RCC 7860 (cell line): ENCODE data around the gene BMP7.
"Not testable (repeated sequence)": the region's sequence is repeated elsewhere in the genome, so short reads cannot be mapped to it uniquely, and the experiment has no call there.

Experiments
- DNase-seq: peaks from one replicate; pipeline ENCODE4 v3.0.0-alpha.2; 2015; ENCODE audit warnings: low spot score
- FAIRE-seq: peaks from 2 replicates; lab custom pipeline; 2012; peaks lifted over from hg19 to GRCh38; lab: Jason Lieb, UNC

The BMP7 gene

DNA sequence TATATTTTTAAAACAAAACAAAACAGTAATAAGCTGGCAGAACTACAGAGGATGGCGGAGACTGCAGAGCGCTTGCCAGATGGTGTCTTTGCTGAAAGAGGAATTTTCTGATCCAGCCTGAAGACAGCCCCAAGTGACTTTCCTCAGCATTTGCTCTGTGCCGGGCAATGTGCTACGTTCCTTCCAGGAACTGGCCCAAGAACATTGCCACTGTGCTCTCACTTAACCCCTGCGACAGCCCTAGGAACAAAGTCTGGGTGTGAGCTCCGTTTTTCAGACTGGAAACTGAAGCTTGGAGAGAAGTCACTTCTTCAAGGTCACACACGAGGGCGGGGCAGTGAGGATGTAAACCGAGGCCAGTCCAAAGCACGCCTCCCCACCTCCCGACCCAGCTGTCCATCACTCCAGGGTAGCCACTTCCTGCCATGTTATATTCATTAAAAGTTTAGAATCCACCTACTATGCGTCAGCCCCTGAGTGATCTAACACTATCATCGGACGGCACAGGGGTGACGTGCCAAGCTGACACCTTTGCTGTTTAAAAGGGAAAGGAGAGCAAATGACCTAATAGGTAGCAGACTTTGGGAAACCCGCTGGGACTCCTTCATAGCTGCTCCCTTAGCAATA, 22.3 kb upstream of the BMP7 start:
- DNase-seq (no peak), FAIRE-seq (no peak)

DNA sequence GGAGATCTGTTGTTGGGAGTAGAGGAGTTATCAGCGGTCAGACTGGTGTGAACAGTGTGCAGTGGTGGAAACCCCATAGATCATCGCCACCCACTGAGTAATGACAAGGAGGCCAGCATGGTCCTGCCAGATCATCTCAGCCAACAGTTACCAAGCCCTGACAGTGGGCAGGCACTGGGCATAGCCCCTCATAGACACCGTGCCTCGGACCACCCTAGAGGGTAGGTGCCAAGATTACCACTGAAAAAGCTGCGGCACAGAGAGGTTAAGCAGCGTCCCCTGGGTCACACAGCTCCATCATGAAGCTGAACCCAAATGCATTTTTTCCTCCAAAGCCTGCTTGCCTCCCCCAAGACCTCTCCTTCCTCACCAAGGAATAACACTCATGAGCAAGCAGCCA, 21.5 kb upstream of the BMP7 start:
- DNase-seq (no peak), FAIRE-seq (no peak)

- FAIRE-seq (no peak), DNase-seq (no peak)
These were observed 20.8 kb upstream of the BMP7 start for GRCh38 chr20:57287007-57287880.

GRCh38 chr20:57283860-57284259, 17.4 kb upstream of the BMP7 start:
- FAIRE-seq = no peak
- DNase-seq = no peak

DNA sequence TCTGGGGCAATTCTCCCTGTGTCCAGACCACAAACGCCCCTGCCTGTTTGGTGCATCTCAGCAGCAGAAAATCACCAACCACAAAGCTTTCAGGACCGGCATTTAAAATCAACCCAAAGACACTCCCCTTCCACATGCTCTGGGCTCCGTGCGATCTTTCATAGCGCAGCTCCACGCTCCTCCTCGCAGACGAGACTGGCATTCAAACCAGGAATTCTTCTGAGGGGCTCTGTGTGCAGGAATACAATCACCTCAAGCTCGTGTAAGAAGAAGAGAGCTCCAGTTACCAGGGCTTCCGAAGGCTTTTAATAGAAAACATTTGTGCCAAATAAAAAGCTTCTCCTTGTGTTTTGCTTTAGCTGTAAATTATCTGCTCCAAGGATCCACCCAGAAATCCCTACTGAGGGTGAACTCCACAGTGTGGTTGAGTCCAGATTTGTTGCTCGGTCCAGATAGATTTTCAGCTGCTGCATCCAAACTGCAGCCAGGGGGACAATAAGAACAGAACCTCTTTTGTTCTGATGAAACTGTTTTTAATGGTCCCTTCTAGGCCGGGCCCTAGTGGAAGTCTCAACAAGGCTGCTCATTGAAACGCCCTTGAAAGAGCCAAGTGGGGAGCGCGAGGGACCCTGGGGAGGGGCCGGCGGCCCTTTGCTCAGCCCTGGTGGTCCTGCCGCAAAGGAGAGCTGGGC, 16.4 kb upstream of the BMP7 start:
- FAIRE-seq = no peak

DNA sequence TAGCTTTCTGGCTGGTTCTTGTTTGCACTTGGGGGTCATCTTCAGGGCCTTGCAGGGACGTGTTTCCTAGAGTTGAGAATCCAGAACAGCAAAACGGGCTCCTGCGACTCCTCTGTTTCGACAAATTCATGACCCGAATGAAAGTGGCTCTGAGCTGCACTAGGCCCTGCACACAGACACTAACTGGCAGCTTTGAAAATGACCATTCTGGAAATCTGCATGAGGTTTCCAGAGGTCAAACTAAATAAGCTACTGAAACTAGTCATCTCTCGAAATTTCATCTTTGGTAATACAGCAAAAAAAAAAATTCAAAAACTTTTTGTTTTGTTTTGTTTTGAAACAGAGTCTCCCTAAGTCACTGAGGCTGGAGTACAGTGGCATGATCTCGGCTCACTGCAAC, 15.5 kb upstream of the BMP7 start:
- no peak for FAIRE-seq
- DNase-seq = no peak

More for the DNA sequence above, 16.4 kb upstream of the BMP7 start:
- no peak for DNase-seq

DNA sequence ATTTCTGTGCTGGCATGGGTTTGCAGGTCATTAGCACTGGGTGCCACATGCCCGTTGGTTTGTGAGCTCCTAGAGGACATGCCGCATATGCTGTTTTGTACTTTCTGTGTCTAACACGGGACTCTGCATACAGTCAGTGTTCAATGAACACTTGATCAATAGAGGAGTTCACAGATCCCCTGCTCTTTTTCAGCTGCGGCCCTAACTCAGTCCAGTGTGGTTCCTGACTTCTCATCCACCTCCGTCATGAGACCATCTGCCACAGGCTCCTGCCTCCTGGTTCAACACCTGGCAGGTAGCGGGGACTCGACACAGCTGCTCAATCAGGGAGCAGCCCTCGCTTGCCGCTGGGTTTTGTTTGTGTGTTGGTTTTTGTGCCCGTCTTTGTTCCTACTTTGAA, 13.8 kb upstream of the BMP7 start:
- DNase-seq = no peak
- no peak for FAIRE-seq

- not testable (repeated sequence) for FAIRE-seq, DNase-seq
These were observed 13.1 kb upstream of the BMP7 start for GRCh38 chr20:57279548-57279947.

- FAIRE-seq = no peak
- DNase-seq = no peak
These were observed 12.0 kb upstream of the BMP7 start for GRCh38 chr20:57278457-57278856.

- FAIRE-seq (no peak), DNase-seq (no peak)
These were observed 11.1 kb upstream of the BMP7 start for GRCh38 chr20:57277398-57278105.

GRCh38 chr20:57276221-57276620, 9.8 kb upstream of the BMP7 start:
- FAIRE-seq = no peak
- DNase-seq = no peak

- no peak for DNase-seq
- FAIRE-seq = no peak
These were observed 9.4 kb upstream of the BMP7 start for GRCh38 chr20:57275813-57276212.

DNA sequence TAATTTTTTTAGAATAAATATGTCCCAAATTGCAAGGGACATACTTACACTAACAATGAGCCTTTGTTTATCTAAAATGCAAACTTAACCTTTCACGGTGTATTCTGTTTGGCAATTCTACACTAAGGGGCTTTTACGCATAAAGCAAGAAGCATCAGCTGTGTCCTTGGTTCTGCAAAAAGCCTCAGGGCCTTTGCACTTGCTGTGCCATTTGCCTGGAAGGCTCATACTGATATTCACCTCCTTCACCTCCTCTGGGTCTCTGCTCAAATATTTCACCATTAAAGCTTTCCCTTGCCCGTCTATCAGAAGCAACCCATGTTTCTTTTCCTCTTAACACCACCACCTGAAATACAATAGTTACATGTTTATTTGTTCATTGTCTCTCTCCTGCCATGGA, 8.9 kb upstream of the BMP7 start:
- no peak for DNase-seq
- FAIRE-seq = no peak

DNA sequence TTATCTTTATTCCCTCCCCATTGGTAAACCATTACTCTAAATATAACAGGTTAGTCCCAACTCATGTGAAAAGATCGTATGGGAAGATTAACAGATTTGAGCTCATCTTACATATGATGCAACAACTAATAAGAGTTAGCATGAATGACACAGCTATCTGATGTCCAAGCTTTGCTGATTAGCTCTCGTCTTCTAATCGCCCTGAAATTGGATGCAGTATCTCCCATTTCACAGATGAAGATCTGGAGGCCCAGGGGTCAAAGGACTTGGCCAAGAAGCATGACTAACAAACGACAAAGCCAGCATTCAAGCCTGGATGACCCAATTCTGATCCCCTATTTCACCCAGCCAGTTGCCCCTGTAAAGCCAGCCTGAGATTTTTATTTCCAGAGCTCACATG, 8.4 kb upstream of the BMP7 start:
- no peak for DNase-seq
- FAIRE-seq = no peak

DNA sequence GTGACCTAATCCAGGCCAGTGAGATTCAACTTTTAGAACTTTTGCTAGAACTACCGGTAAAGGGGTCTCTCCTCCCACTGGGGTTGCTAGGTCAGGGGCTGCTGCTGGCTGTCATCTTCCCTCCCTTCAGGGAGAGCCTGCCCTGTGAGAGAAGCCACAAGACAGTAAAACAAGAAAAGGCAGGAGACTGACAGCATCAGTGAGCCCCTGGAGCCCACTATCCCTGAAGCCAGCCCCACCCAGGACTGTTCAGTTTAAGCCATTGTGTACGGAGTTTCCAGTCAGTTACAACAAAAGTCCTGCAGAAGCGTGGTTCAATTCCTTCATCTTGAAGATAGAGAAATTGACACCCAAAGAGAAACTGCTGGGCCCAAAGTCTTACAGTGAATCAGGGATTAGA, 7.9 kb upstream of the BMP7 start:
- no peak for DNase-seq
- FAIRE-seq = no peak

- no peak for DNase-seq
- no peak for FAIRE-seq
These were observed 6.6 kb upstream of the BMP7 start for GRCh38 chr20:57272883-57273535.

DNA sequence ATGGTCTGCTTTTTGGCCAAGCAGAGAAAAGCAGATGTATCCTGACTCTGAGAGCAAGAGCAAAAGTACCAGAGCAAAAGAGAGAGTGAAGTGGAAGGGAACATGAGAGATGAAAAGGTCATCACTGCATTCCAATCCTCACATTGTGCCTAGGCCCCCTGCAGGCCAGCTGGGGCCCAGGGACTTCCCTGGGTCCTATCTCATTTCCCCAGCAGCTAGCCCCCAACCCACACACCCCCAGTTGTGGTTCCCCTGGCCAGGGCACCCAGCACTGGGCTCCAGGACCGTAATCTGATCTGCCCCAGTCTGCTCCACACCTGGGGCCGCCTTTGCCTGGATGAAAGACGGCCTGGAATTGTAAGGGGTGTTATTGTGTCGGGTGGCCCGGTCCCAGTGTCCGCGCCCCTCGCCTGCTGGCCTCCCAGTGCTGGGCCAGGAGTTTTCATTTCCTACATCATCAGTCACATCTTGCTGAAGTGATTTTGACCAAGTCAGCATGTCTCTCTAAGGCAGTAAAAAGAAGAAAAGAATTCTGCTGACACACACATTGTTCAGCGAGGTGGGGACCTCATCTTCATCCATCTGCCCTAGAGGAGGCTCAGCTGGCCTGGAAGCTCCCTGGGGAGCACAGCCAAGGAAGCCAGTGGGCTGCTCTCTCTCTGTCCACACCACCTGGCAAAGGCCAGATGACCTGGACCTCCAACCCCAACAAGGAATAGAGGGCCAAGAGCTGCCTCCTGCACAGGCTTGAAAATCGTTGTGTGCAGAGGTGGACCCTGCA, 4.0 kb upstream of the BMP7 start:
- FAIRE-seq (no peak), DNase-seq (no peak)

GRCh38 chr20:57269148-57269984, 2.9 kb upstream of the BMP7 start:
- DNase-seq = no peak
- no peak for FAIRE-seq
